ENCODE data around the gene OS9. TPM values are rescaled to one million over a fixed set of nuclear protein-coding genes. Genes with fewer than 3 reads are reported as not detected.

The OS9 gene
- total RNA-seq, 1 donor from 2014 or later, result 263 TPM

DNA sequence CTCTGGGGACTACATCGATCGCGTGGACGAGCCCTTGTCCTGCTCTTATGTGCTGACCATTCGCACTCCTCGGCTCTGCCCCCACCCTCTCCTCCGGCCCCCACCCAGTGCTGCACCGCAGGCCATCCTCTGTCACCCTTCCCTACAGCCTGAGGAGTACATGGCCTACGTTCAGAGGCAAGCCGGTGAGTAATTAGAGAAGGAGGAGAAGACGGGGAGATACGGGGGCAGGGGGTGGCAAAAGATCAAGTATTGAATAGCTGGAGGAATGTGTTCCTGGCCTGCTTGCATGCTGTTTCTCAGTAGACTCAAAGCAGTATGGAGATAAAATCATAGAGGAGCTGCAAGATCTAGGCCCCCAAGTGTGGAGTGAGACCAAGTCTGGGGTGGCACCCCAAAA, 21.9 kb downstream of the OS9 start:
- intact Hi-C loops (cut with DNase I), result no loop called here
- Histone ChIP-seq H3K27ac (no peak overlapping the region), H3K9me3 (no peaks in the 10 kb centered on the region), H3K4me1 (no peaks in the 10 kb centered on the region), H3K4me3 (no peak overlapping the region), H3K36me3 (peaks cover 89% of the 10 kb centered on the region), H3K27me3 (no peaks in the 10 kb centered on the region)
- DNase-seq (no peak), ATAC-seq (peak; percentile 19)
- TF ChIP-seq, protein P1, sequence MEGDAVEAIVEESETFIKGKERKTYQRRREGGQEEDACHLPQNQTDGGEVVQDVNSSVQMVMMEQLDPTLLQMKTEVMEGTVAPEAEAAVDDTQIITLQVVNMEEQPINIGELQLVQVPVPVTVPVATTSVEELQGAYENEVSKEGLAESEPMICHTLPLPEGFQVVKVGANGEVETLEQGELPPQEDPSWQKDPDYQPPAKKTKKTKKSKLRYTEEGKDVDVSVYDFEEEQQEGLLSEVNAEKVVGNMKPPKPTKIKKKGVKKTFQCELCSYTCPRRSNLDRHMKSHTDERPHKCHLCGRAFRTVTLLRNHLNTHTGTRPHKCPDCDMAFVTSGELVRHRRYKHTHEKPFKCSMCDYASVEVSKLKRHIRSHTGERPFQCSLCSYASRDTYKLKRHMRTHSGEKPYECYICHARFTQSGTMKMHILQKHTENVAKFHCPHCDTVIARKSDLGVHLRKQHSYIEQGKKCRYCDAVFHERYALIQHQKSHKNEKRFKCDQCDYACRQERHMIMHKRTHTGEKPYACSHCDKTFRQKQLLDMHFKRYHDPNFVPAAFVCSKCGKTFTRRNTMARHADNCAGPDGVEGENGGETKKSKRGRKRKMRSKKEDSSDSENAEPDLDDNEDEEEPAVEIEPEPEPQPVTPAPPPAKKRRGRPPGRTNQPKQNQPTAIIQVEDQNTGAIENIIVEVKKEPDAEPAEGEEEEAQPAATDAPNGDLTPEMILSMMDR (IDR thresholded peaks at IDR 0.05), result no peak

DNA sequence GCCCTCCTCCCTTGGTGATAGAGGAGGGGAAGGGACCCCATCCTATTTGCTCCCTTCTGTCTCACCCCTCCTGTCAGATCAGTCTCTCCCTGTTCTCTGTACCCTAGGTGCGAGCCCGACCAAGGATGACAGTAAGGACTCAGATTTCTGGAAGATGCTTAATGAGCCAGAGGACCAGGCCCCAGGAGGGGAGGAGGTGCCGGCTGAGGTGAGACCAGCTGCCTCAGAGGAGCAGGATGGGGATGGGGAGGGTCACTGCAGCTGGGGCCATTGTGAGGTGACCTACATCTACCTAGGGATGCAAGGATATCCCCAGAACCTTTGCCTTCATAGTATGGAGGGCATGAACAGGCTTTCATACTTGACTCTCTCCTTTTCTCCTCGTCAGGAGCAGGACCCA, 22.4 kb downstream of the OS9 start:
- TF ChIP-seq, protein P1 (IDR thresholded peaks at IDR 0.05), result no peak

DNA sequence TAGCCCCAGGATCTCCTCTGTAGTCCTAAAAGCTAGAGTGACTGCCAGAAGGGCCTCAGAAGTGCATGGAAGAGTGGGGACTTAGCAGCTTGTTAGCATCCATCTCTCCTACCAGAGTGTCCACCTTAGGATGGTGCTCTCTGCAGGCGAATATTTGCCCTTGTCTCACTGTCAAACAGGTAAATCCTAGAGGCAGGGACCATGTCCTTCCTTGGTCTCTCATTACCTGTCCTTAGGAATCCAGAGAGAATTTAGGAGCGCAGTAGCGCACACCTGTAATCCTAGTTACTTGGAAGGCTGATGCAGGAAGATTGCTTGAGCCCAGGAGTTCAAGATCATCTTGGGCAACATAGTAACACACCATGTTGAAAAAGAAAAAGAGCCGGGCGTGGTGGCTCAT, 23.2 kb downstream of the OS9 start:
- Histone ChIP-seq H3K9me3 (no peaks in the 10 kb centered on the region), H3K4me1 (no peaks in the 10 kb centered on the region), H3K36me3 (peaks cover 81% of the 10 kb centered on the region), H3K4me3 (no peak overlapping the region), H3K27ac (no peak overlapping the region), H3K27me3 (no peaks in the 10 kb centered on the region)
- intact Hi-C loops (cut with DNase I), result no loop called here
- no peak for DNase-seq
- no peak for ATAC-seq
- TF ChIP-seq, protein P1 (IDR thresholded peaks at IDR 0.05), result no peak

More for the DNA sequence above, 22.4 kb downstream of the OS9 start:
- H3K4me3 ChIP-seq, result no peak overlapping the region
- DNase-seq (no peak), ATAC-seq (no peak)
- no peak overlapping the region for H3K27ac ChIP-seq
- intact Hi-C loops (cut with DNase I), result no loop called here
- H3K9me3 ChIP-seq, result no peaks in the 10 kb centered on the region
- peaks cover 89% of the 10 kb centered on the region for H3K36me3 ChIP-seq
- H3K27me3 ChIP-seq, result no peaks in the 10 kb centered on the region
- no peaks in the 10 kb centered on the region for H3K4me1 ChIP-seq

DNA sequence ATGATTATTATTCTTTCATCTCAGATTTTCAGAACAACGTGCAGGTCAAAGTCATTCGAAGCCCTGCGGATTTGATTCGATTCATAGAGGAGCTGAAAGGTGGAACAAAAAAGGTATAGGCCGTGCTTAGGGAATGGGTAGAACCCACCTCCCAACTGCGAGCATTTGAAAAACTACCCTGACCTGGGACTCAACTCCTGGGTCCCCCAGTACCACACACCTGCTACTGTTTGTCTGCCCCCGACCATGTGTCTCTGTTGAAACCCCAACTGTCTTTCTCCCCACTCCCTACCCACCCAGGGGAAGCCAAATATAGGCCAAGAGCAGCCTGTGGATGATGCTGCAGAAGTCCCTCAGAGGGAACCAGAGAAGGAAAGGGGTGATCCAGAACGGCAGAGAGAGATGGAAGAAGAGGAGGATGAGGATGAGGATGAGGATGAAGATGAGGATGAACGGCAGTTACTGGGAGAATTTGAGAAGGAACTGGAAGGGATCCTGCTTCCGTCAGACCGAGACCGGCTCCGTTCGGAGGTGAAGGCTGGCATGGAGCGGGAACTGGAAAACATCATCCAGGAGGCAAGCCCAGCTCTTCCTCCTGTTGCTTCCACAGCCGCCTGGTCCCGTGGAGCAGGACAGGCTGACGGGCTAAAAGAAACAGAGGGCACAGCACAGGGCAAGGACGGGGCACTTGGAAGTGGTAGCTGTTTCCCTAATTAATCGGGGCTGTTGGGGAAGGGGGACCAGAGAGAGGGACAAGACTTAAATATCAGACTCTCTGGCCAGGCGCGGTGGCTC, 24.1 kb downstream of the OS9 start:
- no peaks in the 10 kb centered on the region for H3K27me3 ChIP-seq
- H3K4me3 ChIP-seq, result no peak overlapping the region
- no peaks in the 10 kb centered on the region for H3K9me3 ChIP-seq
- peaks cover 76% of the 10 kb centered on the region for H3K36me3 ChIP-seq
- H3K4me1 ChIP-seq, result no peaks in the 10 kb centered on the region
- ATAC-seq, result no peak
- H3K27ac ChIP-seq, result no peak overlapping the region
- TF ChIP-seq, protein P1 (IDR thresholded peaks at IDR 0.05), result no peak
- intact Hi-C loops (cut with DNase I), result no loop called here
- DNase-seq, result no peak

DNA sequence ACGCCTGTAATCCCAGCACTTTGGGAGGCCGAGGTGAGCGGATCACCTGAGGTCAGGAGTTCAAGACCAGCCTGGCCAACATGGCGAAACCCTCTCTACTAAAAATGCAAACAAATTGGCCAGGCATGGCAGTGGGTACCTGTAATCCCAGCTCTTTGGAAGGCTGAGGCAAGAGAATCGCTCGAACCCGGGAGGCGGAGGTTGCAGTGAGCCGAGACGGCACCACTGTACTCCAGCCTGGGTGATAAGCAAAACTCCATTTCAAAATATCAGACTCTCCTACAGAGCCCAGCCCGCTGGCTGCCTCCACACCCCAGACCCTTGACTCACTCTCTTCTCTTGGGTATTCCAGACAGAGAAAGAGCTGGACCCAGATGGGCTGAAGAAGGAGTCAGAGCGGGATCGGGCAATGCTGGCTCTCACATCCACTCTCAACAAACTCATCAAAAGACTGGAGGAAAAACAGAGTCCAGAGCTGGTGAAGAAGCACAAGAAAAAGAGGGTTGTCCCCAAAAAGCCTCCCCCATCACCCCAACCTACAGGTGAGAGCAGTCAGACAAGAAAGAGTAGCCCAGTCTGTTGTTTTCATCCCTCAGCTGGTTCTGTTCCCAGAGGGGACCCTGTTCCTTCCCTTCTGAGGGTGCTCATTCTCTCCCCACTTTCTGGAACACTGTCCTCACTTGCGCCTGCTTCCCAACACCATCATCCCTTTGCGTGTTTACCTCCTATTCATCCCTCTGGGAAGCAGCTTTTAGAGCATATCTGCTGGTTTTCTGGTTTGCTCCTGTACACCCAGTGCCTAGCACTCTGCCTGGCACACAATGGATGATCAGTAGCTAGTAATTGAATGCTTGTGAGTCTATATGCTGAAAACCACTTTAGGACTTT, 25.0 kb downstream of the OS9 start:
- no peaks in the 10 kb centered on the region for H3K27me3 ChIP-seq
- peaks cover 74% of the 10 kb centered on the region for H3K36me3 ChIP-seq
- H3K4me3 ChIP-seq, result no peak overlapping the region
- H3K4me1 ChIP-seq, result no peaks in the 10 kb centered on the region
- DNase-seq (no peak), ATAC-seq (no peak)
- TF ChIP-seq, protein P1 (IDR thresholded peaks at IDR 0.05), result no peak
- intact Hi-C loops (cut with DNase I), result no loop called here
- H3K27ac ChIP-seq, result no peak overlapping the region
- no peaks in the 10 kb centered on the region for H3K9me3 ChIP-seq
